HG03135 (cell line): Measurements from ENCODE around the gene AGAP1.

Experiments
- ATAC-seq: cut with Tn5 transposase; IDR thresholded peaks from one replicate; pipeline ENCODE4 v1.9.1; 2021; ENCODE audit warnings: mild to moderate bottlenecking, moderate library complexity; ENCODE audit not compliant: unreplicated experiment

AGAP1 gene

DNA sequence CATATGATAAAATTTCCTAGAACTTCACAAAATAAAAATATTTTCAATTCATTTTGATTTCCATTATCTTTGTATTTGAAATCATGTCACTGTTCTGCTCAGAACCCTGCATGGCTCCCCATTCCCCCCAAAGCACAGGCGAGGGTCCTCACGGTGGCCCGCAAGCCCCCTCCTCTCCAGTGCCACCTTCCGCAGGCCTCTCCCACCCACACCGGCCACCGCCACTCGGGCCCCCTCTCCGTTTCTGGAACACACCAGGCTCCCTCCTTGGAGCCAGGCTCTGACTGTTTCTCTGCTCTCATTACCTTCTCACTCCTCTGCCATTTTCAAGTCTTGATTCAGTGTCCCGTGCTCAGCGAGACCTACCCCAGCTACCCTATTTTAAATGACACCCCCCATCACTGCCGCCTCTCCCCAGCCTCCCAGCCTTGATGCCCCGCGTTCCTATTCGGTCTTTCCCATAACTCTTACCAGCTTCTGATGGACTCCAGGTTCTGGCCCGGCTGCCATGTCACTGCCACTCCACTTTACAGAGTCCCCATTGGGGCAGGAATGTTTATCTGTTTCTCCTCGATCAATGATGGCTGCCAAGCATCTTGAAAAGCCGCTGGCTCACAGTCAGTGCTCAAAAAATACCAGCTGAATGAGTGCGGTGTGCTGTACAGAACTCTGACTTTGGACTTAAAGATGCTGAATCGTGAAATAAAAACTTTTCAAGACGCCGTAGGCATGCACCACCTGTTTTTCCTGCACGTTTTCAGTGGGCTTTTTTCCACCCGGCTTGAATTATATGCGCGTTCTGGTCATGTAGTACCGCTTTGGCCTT lies 473.3 kb downstream of the AGAP1 start:
- ATAC-seq, result no peak

DNA sequence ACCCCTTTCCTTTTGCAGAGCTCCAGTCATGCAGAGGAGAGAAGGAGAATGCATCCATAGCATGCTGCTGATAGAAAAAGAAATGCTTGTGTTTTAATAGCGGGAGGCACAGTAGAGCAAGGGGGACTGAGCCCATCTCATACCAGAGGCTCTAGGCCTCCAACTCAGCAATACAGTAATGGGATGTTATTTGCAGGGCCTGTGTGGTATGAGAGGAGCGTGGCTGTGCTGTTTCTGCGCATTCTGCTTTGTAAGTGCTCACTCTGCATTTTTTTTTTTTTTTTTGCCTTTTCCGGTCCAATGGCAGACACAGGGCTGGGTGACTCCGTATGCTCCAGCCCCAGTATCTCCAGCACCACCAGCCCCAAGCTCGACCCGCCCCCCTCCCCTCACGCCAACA lies 474.3 kb downstream of the AGAP1 start:
- no peak for ATAC-seq

DNA sequence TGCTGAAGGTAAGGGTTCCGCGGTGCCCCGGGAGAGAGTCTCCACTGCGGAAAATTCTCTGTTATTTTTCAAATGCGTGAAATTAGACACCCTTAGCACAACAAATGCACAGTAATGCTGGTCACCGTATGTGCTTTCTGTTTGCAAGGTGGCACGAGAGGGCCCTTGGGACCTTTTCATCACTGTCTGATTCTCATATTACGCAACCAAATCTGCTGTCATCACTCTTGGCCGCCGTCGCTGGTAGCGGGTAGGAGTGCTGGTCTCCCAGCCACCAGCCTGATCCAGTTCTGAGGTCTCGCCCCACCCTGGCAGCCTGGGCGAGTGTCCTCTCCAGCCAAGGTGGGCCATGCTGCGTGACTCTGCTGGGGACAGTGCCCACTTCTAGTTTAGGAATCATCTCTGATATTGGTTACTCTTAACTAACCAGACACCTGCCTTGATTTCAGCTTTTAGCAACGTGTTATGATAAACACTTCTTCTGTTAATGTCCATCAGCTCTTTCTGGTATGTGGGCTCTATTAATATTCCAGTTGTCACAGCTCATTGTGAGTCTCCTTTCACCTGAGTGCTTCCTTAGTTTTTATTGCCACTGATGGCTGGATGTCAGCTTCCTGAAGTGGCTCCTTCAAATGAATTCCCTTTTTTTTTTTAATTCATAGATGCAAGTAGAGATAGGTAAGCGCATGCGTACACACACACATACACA lies 474.9 kb downstream of the AGAP1 start:
- ATAC-seq, result no peak

DNA sequence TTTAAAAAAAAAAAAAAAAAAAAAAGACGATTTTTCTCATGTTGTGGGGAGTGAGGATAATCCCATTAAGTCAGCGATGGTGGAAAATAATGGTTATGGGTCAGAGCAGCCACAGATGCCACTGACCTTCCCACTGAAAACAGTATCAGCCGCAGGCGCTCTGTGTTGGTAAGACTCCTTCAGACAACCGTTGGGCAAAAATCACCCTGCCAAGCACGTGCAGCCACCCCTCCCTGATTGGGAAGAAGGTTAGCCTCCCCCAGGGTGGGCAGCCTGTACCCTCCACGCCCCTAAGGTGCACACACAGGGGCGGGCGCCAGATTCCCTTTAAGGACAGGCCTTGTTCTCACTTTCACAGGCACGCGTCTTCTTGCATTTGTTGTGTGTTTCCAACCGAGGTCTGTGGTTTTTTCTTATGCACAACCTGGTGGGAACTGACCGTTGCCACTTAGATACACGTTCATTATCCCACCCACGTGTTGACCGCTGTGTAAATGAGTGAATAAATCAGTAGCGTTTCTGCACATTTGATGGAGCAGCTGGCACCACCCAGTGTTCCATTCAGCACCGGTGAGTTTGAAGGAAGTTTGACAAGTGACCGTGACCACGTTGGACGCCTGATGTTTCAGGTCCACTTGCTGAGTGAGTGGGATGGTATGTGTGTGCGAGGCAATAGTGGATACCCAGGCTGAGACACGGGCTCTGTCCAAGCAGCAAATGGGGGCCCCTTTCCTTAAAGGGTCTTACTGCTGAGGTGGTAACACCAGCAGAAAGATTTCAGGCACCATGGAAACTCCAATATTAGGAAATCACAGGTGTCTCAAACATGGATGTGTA lies 476.6 kb downstream of the AGAP1 start:
- no peak for ATAC-seq

DNA sequence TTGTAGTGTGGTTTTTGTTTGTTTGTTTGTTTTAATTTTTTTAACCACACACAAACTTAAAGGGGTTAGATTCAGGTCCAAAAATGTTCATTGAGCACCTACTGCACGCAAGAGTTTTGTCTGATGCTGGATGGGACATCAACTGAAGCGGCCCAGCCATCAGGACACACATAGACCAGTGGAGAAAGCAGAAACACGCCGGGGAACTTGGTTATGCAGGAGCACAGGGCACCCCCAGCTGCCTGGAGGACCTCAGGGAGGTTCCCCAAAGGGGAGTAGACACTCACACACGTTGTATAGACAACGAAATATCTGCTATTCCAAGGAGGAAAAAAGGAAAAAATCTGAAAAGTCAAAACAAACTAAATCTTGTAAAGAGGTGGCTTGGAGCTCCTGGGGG lies 482.7 kb downstream of the AGAP1 start:
- no peak for ATAC-seq

DNA sequence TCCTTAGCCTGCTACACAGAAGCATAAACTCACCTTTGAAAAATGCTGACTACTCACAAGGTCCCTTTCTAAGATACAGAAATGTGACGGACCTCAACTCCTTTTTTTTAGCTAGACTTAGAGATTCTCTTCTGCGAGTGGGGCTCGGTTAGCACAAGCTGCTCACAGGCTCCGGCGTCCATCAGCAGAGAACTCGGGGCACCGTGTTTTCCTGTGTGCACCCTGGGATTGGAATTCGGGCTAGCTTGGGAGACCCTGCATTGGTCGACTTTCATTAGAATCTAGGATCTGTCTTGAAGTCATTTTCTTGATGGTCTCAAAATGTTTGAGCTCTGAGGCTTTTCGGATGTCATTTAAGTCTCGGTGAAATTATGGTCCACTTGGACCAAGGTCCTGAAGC lies 483.1 kb downstream of the AGAP1 start:
- no peak for ATAC-seq

DNA sequence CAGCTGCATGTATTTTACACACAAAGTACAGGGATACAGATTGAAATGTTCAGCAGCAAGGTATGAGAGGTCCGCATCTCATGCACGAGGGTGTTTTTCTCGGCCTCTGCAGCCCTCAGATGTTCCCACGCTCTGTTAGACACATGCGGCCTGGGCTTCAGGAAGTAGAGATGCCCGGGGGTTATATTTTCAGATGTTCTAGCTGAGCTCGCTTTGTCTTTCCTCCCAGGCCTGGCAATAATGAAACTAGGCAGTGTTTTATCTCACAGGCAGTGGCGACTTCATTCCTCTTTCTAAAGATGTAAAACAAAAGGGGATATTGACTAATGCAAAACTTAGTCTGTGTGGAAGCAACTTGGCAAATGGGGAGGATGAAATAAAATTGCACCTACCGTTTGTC lies 483.6 kb downstream of the AGAP1 start:
- ATAC-seq, result no peak

DNA sequence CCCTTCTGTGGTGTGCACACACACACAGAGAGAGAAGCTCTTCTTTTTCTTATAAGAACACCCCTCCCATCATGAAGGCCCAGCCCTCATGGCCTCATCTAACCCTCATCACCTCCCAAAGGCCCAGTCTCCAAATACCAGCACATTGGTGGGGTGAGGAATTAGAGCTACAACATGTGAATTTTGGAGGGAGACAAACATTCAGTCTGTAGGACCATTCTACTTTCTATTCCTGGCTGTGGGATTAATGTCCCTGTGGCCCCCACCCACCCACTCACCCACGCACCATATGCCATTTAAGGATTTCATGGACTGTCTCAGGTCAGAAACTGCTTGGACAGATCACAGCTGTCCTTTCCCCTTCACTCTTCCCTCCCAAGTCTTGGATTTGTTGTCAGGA lies 484.2 kb downstream of the AGAP1 start:
- no peak for ATAC-seq

DNA sequence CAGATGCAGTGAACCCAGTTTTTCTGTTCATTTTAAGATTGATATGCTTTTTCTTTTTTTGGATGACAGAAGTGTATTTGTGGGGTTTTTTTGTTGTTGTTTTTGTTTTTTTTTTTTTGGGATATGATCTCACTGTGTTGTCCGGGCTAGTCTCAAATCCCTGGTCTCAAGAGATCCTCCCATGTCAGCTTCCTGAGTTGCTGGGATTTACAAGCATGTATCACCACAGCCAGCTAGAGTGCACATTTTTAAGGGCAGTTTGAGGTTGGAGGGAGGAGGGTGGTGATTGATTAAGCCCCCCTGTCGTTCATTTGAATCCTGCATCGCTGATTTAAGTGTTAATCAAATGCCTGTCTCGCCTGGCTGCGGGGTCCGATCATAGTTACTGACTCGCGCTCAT lies 485.2 kb downstream of the AGAP1 start:
- ATAC-seq, result no peak

DNA sequence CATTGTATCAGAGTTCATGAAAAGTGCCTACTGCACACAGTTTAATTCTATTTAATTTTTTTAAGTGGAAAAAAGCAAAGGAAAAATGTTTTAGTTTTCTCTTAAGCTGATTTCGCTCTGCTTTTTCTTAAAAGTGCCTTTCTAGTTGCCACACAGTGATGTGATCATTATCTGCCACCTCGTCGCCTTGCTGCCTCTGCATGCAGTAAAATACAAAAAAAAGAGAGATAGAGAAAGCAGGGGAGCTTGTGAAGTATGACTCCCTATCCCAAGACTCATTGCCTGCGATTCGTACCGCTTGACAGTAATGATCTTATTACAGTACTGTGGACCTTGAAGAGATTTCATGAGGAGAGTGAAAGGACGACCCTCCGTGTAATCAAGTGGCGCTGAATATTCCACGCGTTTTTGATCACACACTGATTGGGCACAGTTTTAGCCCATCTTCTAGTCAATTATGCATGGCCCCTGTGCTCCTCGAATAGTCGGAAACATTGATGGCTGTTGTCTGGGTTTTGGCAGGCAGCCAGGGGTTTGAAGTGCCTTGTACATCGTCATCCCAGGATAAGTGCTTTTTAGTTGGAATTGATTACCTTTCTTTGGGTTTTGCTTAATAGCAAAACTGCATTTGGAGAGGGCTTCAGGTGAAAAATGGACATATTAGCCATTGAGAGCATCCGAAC lies 486.1 kb downstream of the AGAP1 start:
- no peak for ATAC-seq

DNA sequence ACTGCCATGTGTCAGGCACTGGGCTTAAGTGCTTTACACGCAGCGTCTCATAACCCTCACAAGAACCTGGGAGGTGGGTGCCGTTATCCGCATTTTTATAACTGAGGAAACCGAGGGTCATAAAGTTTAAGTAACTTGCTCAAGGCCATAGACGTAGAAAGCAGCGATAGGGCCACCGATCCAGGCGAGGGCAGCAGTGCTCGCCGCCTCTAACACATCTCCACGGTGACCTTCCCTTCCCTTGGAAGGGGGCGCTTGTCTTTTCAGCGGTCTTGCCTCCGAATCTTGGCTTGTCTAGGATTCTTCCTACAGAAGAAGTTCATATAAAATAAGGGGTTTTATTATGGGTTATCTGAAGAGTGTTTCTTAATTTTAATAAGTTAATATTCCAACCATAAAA lies 487.8 kb downstream of the AGAP1 start:
- ATAC-seq, result no peak

DNA sequence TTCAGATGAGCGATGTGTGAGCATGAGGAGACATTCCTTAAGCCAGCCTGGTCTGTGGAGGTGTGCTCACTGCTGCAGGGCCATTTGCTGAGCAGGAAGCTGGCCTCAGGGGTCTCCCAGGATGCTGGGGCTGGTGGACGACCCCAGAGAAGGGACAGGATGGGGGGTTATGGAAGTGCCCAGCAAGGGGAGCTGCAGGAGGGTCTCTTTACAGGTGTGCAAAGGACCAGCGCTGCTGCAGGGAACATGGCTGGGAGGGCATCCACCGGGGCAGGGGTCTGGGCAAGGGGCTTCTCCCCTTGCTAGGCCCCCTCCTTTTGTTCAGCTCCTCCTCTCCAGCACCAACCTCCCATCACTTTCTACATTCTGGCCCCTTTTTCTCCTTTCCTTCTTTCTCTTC lies 489.2 kb downstream of the AGAP1 start:
- no peak for ATAC-seq

DNA sequence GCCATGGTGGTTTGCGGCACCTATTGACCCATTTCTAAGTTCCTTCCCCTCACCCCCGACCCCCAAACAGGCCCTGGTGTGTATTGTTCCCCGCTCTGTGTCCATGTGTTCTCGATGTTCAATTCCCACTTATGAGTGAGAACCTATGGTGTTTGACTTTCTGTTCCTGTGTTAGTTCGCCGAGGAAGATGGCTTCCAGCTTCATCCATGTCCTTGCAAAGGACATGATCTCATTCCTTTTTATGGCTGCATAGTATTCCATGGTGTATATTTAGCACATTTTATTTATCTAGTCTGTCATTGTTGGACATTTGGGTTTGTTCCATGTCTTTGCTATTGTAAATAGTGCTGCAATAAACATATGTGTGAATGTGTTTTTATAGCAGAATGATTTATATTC lies 490.7 kb downstream of the AGAP1 start:
- ATAC-seq, result no peak

DNA sequence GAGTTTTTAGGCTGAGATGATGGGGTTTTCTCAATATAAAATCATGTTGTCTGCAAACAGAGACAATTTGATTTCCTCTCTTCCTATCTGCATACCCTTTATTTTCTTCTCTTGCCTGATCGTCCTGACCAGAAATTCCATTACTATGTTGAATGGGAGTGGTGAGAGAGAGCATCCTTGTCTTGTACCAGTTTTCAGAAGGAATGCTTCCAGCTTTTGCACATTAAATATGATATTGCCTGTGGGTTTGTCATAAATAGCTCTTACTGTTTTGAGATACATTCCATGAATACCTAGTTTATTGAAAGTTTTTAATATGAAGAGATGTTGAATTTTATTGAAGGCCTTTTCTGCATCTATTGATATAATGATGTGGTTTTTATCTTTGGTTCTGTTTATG lies 492.5 kb downstream of the AGAP1 start:
- no peak for ATAC-seq

DNA sequence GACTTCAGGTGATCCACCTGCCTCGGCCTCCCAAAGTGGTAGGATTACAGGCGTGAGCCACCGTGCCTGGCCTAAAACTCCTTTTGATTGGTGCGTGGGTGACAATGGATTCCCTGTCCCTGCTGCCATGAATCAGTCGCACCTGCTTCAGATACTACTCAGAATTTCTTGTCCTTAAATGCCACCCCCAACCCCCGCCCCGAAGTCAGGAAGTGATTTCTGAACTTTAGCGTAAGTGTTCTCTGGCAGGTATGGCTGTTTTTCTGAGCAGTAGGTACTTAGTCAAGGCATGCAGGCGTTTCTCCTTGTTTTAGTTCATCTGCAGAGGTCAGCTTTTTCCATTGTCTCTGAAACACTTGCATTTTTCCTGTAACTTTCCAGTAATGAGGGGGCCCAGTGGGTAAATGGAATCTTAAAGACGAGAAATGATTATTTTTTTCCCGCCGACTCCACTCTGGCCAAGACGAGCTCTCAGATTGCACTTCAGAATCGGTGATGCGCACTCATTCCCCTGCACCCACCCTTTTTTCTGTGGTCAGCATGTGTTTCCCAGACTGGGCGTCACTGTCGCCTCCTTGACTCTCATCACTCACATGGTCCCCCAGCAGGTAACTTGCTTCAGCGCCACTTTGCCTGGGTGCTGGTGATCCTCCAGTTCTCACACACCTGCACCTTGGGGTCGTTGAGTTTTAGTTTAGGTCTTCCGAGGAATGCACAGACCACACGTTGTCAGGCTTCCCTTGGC lies 494.6 kb downstream of the AGAP1 start:
- ATAC-seq, result no peak

DNA sequence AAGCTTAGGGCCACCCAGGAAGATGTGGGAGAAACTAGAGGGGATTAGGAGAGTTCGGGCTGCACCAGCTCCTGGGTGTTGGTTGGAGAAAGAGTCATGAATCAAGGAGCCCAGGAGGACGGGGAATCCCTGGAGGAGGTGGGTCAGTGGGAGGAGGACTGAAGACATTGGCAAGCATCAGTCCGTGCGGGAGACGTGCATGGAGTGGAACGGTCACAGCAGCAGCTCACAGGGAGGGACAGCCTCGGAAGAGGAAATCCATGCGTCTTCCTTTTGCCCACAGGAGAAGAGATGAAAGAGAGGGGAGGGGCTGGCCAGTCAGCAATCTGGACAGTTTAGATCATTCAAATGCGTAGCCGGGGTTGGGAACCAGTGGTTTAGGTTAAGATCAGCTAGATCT lies 495.7 kb downstream of the AGAP1 start:
- no peak for ATAC-seq

DNA sequence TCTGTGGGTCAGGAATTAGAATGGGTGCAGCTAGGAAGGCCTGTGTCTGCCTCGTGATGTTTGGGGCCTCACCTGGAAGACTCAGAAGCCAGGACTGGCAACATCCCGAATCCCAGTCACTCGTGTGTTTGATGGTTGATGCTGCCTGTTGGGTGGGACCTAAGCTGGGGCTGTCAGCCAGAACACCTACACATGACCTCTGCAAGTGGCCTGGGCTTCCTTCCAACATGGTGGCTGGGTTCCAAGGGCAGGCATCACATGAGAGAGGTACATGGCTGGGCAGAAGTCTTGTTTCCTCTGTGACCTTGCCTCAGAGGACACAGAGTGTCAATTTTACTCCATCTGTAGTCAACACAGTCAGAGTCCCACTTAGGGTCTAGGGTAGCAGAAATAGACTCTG lies 496.5 kb downstream of the AGAP1 start:
- no peak for ATAC-seq

DNA sequence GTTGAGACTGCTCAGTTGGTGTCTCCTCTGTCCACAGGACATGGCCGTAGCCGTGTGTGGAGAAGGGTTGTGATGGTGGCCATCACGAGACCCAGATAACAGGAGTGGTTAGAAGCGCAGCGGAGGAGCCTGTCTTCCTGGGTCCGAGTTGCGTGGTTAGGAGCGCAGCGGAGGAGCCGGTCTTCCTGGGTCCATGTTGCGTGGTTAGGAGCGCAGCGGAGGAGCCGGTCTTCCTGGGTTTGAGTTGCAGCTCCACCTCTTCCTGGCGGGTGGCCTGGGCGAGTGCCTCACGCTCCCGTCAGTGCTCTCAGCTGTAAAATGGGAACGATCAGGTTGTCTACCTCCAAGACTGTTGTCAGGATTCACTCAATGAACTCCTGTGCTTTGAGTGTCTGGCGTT lies 498.2 kb downstream of the AGAP1 start:
- no peak for ATAC-seq

DNA sequence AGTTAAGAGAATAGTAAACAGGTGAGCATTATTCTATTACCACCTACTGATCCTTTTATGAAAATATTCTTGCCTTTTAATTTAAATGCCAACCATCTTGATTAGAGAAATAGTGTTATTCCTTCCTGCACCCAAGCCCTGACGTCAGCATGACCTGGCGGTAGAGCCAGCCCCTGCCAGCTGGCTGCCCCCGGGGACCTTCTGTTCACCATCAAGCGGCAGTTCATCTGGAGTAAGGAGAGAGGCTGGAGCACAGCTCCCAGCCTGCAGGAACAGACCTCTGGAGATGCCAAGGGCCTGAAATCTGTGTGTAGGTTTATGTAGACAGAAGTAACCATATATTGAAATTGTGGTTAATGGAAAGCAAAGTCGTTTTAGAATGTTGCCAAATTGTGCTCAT lies 502.6 kb downstream of the AGAP1 start:
- no peak for ATAC-seq

DNA sequence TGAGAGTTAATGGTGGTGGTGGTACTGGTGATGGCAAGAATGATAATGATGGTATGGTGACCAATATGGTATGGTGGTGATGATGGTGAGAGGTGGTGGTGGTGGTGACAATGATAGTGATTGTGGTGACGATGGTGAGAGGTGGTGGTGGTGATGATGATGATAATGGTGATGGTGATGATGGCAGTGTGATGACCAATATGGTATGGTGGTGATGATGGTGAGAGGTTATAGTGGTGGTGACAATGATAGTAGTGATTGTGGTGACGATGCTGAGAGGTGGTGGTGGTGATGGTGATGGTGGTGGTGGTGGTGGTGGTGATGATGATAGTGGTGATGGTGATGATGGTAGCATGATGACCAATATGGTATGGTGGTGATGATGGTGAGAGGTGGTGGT lies 505.2 kb downstream of the AGAP1 start:
- ATAC-seq, result no peak
